ENCODE data around the gene SLC24A4. TPM values are rescaled to one million over a fixed set of nuclear protein-coding genes. Genes with fewer than 3 reads are reported as not detected.
A peak's percentile ranks its signal among the peaks of the same experiment; 100 is the strongest.

The SLC24A4 gene
- total and polyA plus RNA-seq, 4 donors, result 0.47 to 2.4 (median 1.0) TPM

DNA sequence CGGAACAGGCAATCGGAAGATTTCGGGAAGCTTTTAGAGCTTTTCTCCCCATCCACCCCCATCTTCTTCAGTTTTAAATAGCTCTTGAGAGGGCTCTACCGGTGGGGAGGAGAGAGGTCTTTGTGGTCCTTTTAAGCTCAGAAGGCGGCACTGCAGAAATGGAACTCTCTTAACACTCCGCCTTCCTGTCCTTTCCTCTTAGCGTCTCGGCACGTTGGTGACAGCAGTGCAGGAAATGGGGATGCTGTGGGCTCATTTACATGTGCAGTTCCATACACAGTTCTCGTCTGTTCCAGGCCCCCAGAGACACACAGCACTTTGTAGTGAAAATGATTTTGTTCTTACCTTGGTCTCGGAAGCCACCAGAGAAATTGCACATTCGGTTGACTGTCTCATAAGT lies 140.2 kb downstream of the SLC24A4 start:
- H3K4me1 ChIP-seq (ENCODE audit: control insufficient read depth in 5 of 5, insufficient read depth in 5 of 5, low read length in 5 of 5), result peaks cover 0 to 20% (median 0%) of the 10 kb centered on the region in 5 donors
- peak in 1 of 3 donors; percentile 12 for DNase-seq
- no peak overlapping the region for H3K27ac ChIP-seq (ENCODE audit: low read depth in 1 of 2, low read length in 1 of 2)
- no peak overlapping the region for H3K9ac ChIP-seq (ENCODE audit: insufficient read depth in 1 of 2, low read length in 2 of 2)
- no peak overlapping the region for H3K4me3 ChIP-seq
- no peaks in the 10 kb centered on the region for H3K36me3 ChIP-seq (ENCODE audit: control insufficient read depth in 4 of 4, insufficient read depth in 4 of 4, low read length in 4 of 4)
- 55 to 57% methylated on average over 12 of the region's 12 CpGs for WGBS, 2 donors
- TF ChIP-seq, protein P1, sequence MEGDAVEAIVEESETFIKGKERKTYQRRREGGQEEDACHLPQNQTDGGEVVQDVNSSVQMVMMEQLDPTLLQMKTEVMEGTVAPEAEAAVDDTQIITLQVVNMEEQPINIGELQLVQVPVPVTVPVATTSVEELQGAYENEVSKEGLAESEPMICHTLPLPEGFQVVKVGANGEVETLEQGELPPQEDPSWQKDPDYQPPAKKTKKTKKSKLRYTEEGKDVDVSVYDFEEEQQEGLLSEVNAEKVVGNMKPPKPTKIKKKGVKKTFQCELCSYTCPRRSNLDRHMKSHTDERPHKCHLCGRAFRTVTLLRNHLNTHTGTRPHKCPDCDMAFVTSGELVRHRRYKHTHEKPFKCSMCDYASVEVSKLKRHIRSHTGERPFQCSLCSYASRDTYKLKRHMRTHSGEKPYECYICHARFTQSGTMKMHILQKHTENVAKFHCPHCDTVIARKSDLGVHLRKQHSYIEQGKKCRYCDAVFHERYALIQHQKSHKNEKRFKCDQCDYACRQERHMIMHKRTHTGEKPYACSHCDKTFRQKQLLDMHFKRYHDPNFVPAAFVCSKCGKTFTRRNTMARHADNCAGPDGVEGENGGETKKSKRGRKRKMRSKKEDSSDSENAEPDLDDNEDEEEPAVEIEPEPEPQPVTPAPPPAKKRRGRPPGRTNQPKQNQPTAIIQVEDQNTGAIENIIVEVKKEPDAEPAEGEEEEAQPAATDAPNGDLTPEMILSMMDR (IDR thresholded peaks at IDR 0.05; ENCODE audit: control extremely low read depth, extremely low read depth), result no peak
- no peaks in the 10 kb centered on the region for H3K27me3 ChIP-seq (ENCODE audit: control insufficient read depth in 3 of 3, insufficient read depth in 3 of 3, low read length in 2 of 3)
- H3K9me3 ChIP-seq (ENCODE audit: control insufficient read depth in 4 of 4, insufficient read depth in 3 of 4, low read length in 3 of 4), result peaks cover 0 to 13% (median 4%) of the 10 kb centered on the region in 4 donors
- no peak for ATAC-seq (ENCODE audit: insufficient read depth, low FRiP score)

DNA sequence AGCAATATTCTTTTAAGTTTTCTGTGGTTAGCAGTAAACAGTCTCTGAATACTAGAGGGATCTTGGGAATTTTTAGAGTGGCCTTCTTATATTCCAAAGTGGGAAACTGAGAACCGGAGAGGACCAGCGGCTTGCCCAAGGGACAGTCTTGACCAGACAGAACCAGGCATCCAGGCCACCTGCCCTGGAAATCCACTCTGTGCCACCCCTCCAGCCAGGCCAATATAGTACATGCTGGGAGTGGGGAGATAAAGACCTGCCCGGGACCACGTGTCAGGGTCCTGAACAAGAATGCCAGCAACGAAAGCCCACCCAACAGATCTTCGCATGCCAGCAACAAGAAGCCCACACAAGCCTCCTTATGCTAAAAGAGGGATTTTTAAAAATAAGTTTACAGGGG lies 141.2 kb downstream of the SLC24A4 start:
- H3K4me3 ChIP-seq, result no peak overlapping the region
- TF ChIP-seq, protein P1 (IDR thresholded peaks at IDR 0.05; ENCODE audit: control extremely low read depth, extremely low read depth), result no peak
- 95 to 99% methylated on average over 6 of the region's 6 CpGs for WGBS, 2 donors
- ATAC-seq (ENCODE audit: insufficient read depth, low FRiP score), result no peak
- H3K9me3 ChIP-seq (ENCODE audit: control insufficient read depth in 4 of 4, insufficient read depth in 3 of 4, low read length in 3 of 4), result peaks cover 0 to 13% (median 4%) of the 10 kb centered on the region in 4 donors
- no peak for DNase-seq
- H3K36me3 ChIP-seq (ENCODE audit: control insufficient read depth in 4 of 4, insufficient read depth in 4 of 4, low read length in 4 of 4), result no peaks in the 10 kb centered on the region
- H3K4me1 ChIP-seq (ENCODE audit: control insufficient read depth in 5 of 5, insufficient read depth in 5 of 5, low read length in 5 of 5), result peaks cover 0 to 13% (median 0%) of the 10 kb centered on the region in 5 donors
- no peak overlapping the region for H3K9ac ChIP-seq (ENCODE audit: insufficient read depth in 1 of 2, low read length in 2 of 2)
- no peaks in the 10 kb centered on the region for H3K27me3 ChIP-seq (ENCODE audit: control insufficient read depth in 3 of 3, insufficient read depth in 3 of 3, low read length in 2 of 3)
- no peak overlapping the region for H3K27ac ChIP-seq (ENCODE audit: low read depth in 1 of 2, low read length in 1 of 2)

DNA sequence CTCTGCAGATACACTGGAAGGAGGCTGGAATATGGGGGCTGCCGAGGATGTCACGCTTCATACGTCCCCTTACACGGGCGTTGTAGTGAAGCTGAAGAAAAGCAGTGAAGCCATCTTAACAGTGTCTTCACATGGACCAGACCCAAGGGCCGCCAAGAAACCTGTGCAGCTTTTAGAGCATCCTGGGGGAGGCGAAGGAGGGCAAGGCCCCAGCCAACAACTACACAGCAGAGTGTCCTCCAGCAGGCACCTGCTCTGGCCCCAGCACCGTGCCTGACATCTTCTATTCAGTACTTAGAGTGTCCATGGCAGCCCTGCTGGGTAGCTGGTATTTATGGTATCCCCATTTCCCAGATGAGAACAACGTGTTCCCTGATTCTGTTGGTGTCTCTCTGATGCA lies 141.8 kb downstream of the SLC24A4 start:
- no peak overlapping the region for H3K27ac ChIP-seq (ENCODE audit: low read depth in 1 of 2, low read length in 1 of 2)
- H3K9ac ChIP-seq (ENCODE audit: insufficient read depth in 1 of 2, low read length in 2 of 2), result no peak overlapping the region
- no peaks in the 10 kb centered on the region for H3K36me3 ChIP-seq (ENCODE audit: control insufficient read depth in 4 of 4, insufficient read depth in 4 of 4, low read length in 4 of 4)
- no peak overlapping the region for H3K4me3 ChIP-seq
- ATAC-seq (ENCODE audit: insufficient read depth, low FRiP score) (no peak), DNase-seq (no peak)
- TF ChIP-seq, protein P1 (IDR thresholded peaks at IDR 0.05; ENCODE audit: control extremely low read depth, extremely low read depth), result no peak
- H3K9me3 ChIP-seq (ENCODE audit: control insufficient read depth in 4 of 4, insufficient read depth in 3 of 4, low read length in 3 of 4), result peaks cover 0 to 13% (median 4%) of the 10 kb centered on the region in 4 donors
- peaks cover 0 to 13% (median 0%) of the 10 kb centered on the region in 5 donors for H3K4me1 ChIP-seq (ENCODE audit: control insufficient read depth in 5 of 5, insufficient read depth in 5 of 5, low read length in 5 of 5)
- no peaks in the 10 kb centered on the region for H3K27me3 ChIP-seq (ENCODE audit: control insufficient read depth in 3 of 3, insufficient read depth in 3 of 3, low read length in 2 of 3)
- 92 to 95% methylated on average over 9 of the region's 9 CpGs for WGBS, 2 donors

All from lung (tissue), 12 donors.